H1 (cell line): ENCODE data around the gene MBTPS1. TPM values are rescaled to one million over a fixed set of nuclear protein-coding genes. Genes with fewer than 3 reads are reported as not detected.

Experiments used
- CTCF ChIA-PET: fragments of 300-600 bp; sonication (Branson Sonifier 250); formaldehyde crosslinking; loops from one replicate; lab custom pipeline; 2021; ENCODE audit not compliant: partially characterized antibody; lab: Charles Lee
- POLR2A ChIA-PET: fragments of 300-600 bp; sonication (Branson Sonifier 250); formaldehyde crosslinking; loops from one replicate; lab custom pipeline; 2021; ENCODE audit warnings: inconsistent platforms; ENCODE audit not compliant: partially characterized antibody; lab: Charles Lee
- DNase-seq, 2 experiments: peaks; one replicate each; pipeline versions ENCODE4 v3.0.0 to v3.0.0-alpha.2; 2010 to 2022; ENCODE audit warnings: low spot score in 2 of 2, low read depth in 1 of 2, mixed read lengths in 1 of 2
- FAIRE-seq: peaks from 2 replicates; lab custom pipeline; 2011; peaks lifted over from hg19 to GRCh38; lab: Jason Lieb, UNC
- H2AFZ ChIP-seq: 2 replicates; pipeline ENCODE4 v1.8.1; 2012; ENCODE audit warnings: low read length, inconsistent platforms
- H2AK5ac ChIP-seq: 2 replicates; pipeline ENCODE4 v1.6.1; 2013; ENCODE audit warnings: low read depth, low read length
- H2BK120ac ChIP-seq: replicated peaks from 2 replicates; pipeline ENCODE3; 2013; ENCODE audit warnings: low read depth, low read length, inconsistent platforms
- H2BK12ac ChIP-seq: 2 replicates; pipeline ENCODE4 v1.6.1; 2013; ENCODE audit warnings: low read depth, low read length
- H2BK15ac ChIP-seq: 2 replicates; pipeline ENCODE4 v1.6.1; 2013; ENCODE audit warnings: low read length
- H2BK20ac ChIP-seq: 2 replicates; pipeline ENCODE4 v1.6.1; 2013; ENCODE audit warnings: low read length
- H2BK5ac ChIP-seq: 2 replicates; pipeline ENCODE4 v1.6.1; 2013; ENCODE audit warnings: low read depth, low read length
- H3K14ac ChIP-seq: 2 replicates; pipeline ENCODE4 v1.6.1; 2013; ENCODE audit warnings: inconsistent platforms; ENCODE audit not compliant: insufficient read length
- H3K18ac ChIP-seq: 2 replicates; pipeline ENCODE4 v1.6.1; 2013; ENCODE audit warnings: low read length; ENCODE audit errors: extremely low read depth
- H3K23ac ChIP-seq: 2 replicates; pipeline ENCODE4 v1.6.1; 2013; ENCODE audit warnings: inconsistent platforms; ENCODE audit not compliant: insufficient read length
- H3K23me2 ChIP-seq: 2 replicates; pipeline ENCODE4 v1.6.1; 2013; ENCODE audit warnings: low read depth, low read length
- H3K27ac ChIP-seq: 2 replicates; pipeline ENCODE4 v1.6.1; 2011; ENCODE audit warnings: low read depth, low read length, inconsistent platforms
- H3K27me3 ChIP-seq, 4 experiments: replicated peaks in 1 of 4; 1 replicate in 1 of 4; 2 replicates in 3 of 4; pipeline versions ENCODE4 v1.6.1 to v1.8.1; 2011 to 2013; ENCODE audit warnings: low read length in 3 of 4, mild to moderate bottlenecking in 3 of 4, inconsistent platforms in 2 of 4, mixed read lengths in 2 of 4, moderate library complexity in 1 of 4; ENCODE audit not compliant: control insufficient read depth in 3 of 4, insufficient read depth in 3 of 4; ENCODE audit errors: extremely low read depth in 1 of 4
- H3K36me3 ChIP-seq, 4 experiments: 2 replicates each; pipeline versions ENCODE4 v1.6.1 to v1.8.1; 2011 to 2013; ENCODE audit warnings: mild to moderate bottlenecking in 4 of 4, low read length in 3 of 4, moderate library complexity in 2 of 4, control low read depth in 1 of 4, inconsistent platforms in 1 of 4; ENCODE audit not compliant: insufficient read depth in 4 of 4, control insufficient read depth in 2 of 4
- H3K4ac ChIP-seq: replicated peaks from 2 replicates; pipeline ENCODE3; 2013; ENCODE audit warnings: low read length, low read depth, mixed read lengths, inconsistent platforms; ENCODE audit not compliant: insufficient read length
- H3K4me1 ChIP-seq, 4 experiments: replicated peaks in 1 of 4; 1 replicate in 1 of 4; 2 replicates in 3 of 4; pipeline versions ENCODE4 v1.6.1 to v1.8.1; 2011 to 2013; ENCODE audit warnings: low read length in 3 of 4, inconsistent platforms in 2 of 4, mixed read lengths in 1 of 4; ENCODE audit not compliant: insufficient read depth in 4 of 4, control insufficient read depth in 3 of 4
- H3K4me2 ChIP-seq, 2 experiments: 2 replicates each; pipeline versions ENCODE4 v1.6.1 to v1.8.1; 2011 to 2013; ENCODE audit warnings: low read depth in 2 of 2, low read length in 2 of 2, control low read depth in 1 of 2, inconsistent platforms in 1 of 2, mild to moderate bottlenecking in 1 of 2; ENCODE audit not compliant: insufficient read depth in 1 of 2
- H3K4me3 ChIP-seq, 4 experiments: fragments of 200-600, 300-600 bp in 1 of 4; sonication (generic), shearing (Covaris generic), sonication (Bioruptor Twin) in 1 of 4; 2 replicates each; pipeline versions ENCODE4 v1.5.1 to v1.8.1; 2011 to 2016; ENCODE audit warnings: low read length in 4 of 4, low read depth in 3 of 4, control low read depth in 2 of 4, inconsistent platforms in 2 of 4, mild to moderate bottlenecking in 2 of 4, mixed read lengths in 1 of 4, moderate library complexity in 1 of 4; ENCODE audit not compliant: insufficient read depth in 2 of 4; ENCODE audit errors: extremely low read depth in 1 of 4
- H3K56ac ChIP-seq: replicated peaks from 2 replicates; pipeline ENCODE3; 2013; ENCODE audit warnings: low read depth, mild to moderate bottlenecking, mixed read lengths, low read length, inconsistent platforms; ENCODE audit not compliant: insufficient read length
- H3K79me1 ChIP-seq: 2 replicates; pipeline ENCODE4 v1.6.1; 2013; ENCODE audit warnings: low read depth, low read length, control low read depth
- H3K79me2 ChIP-seq, 2 experiments: 2 replicates each; pipeline versions ENCODE4 v1.6.1 to v1.8.1; 2012 to 2013; ENCODE audit warnings: low read length in 2 of 2, mild to moderate bottlenecking in 2 of 2, inconsistent platforms in 1 of 2; ENCODE audit not compliant: insufficient read depth in 2 of 2, control insufficient read depth in 1 of 2
- H3K9ac ChIP-seq, 4 experiments: replicated peaks in 1 of 4; 1 replicate in 1 of 4; 2 replicates in 3 of 4; pipeline versions ENCODE4 v1.6.1 to v1.8.1; 2011 to 2013; ENCODE audit warnings: low read depth in 3 of 4, low read length in 3 of 4, control low read depth in 2 of 4, mild to moderate bottlenecking in 2 of 4, moderate library complexity in 2 of 4, inconsistent platforms in 1 of 4; ENCODE audit errors: extremely low read depth in 1 of 4
- H3K9me3 ChIP-seq, 2 experiments: 2 replicates each; pipeline versions ENCODE4 v1.6.1 to v1.8.1; 2012 to 2013; ENCODE audit warnings: mild to moderate bottlenecking in 2 of 2, moderate library complexity in 2 of 2, control low read depth in 1 of 2, inconsistent platforms in 1 of 2, low read depth in 1 of 2, low read length in 1 of 2, mixed read lengths in 1 of 2; ENCODE audit not compliant: insufficient read depth in 2 of 2
- H4K20me1 ChIP-seq, 2 experiments: replicated peaks in 1 of 2; 2 replicates each; pipeline versions ENCODE3 to v1.8.1; 2011 to 2013; ENCODE audit warnings: inconsistent platforms in 2 of 2, low read length in 2 of 2, mild to moderate bottlenecking in 1 of 2; ENCODE audit not compliant: insufficient read depth in 2 of 2, control insufficient read depth in 1 of 2
- H4K5ac ChIP-seq: 2 replicates; pipeline ENCODE4 v1.6.1; 2013; ENCODE audit warnings: low read length, low read depth, mixed read lengths, inconsistent platforms; ENCODE audit not compliant: insufficient read length
- H4K8ac ChIP-seq: 2 replicates; pipeline ENCODE4 v1.8.0; 2013; ENCODE audit warnings: mild to moderate bottlenecking, moderate library complexity, low read length, inconsistent platforms; ENCODE audit not compliant: insufficient read depth; ENCODE audit errors: extremely low read depth
- H4K91ac ChIP-seq: replicated peaks from 2 replicates; pipeline ENCODE3; 2013; ENCODE audit warnings: low read length, mixed read lengths, inconsistent platforms; ENCODE audit not compliant: insufficient read length
- WGBS, 2 experiments: shearing (Covaris generic) in 1 of 2; methylation state at CpG; one replicate each; pipeline versions ENCODE4 v1.1.6 to v1.1.7; 2013 to 2015; ENCODE audit warnings: low lambda C conversion rate in 2 of 2, mixed read lengths in 2 of 2, inconsistent platforms in 1 of 2, low coverage in 1 of 2, missing lambda C conversion rate in 1 of 2; ENCODE audit not compliant: insufficient replicate concordance in 2 of 2, insufficient coverage in 1 of 2, insufficient read length in 1 of 2; ENCODE audit errors: extremely low coverage in 1 of 2, missing lambda C conversion rate in 1 of 2; 5-methylcytosine and 5-hydroxymethylcytosine counted together
- polyA plus RNA-seq, 7 experiments: library from polyadenylated mRNA; depleted of rRNA in 3 of 7; stranded (reverse) in 5 of 7; unstranded in 2 of 7; fragments of >200 nt in 5 of 7; fragments of 200-250 nt in 2 of 7; gene quantifications; 1 replicate in 5 of 7; 2 replicates in 1 of 7; 4 replicates in 1 of 7; pipeline versions ENCODE4 v1.2.1 to v1.2.3, GENCODE V29; 2011 to 2013; ENCODE audit warnings: missing spikeins in 2 of 7, mixed read lengths in 2 of 7
- total RNA-seq: library from RNA; stranded (reverse); fragmentation: NEBNext Ultra II Directional; extraction: Animal tissue kit (Norgen Biotek cat#: 25700); gene quantifications from 2 replicates; pipeline ENCODE4 v1.2.1, GENCODE V29; 2021
- TF ChIP-seq, protein P1 (sequence below): IDR thresholded peaks from 2 replicates; pipeline ENCODE4 v1.6.1; 2012; ENCODE audit warnings: low read length, inconsistent platforms
- TF ChIP-seq, protein P2 (sequence below): IDR thresholded peaks from 2 replicates; pipeline ENCODE4 v1.6.1; 2012; ENCODE audit warnings: inconsistent platforms

MBTPS1 gene
- total and polyA plus RNA-seq, 2 of the 8 experiments (the other 6 are each of a cell fraction or from before 2014, with no cell fraction given) = 30.6 to 53.3 TPM

DNA sequence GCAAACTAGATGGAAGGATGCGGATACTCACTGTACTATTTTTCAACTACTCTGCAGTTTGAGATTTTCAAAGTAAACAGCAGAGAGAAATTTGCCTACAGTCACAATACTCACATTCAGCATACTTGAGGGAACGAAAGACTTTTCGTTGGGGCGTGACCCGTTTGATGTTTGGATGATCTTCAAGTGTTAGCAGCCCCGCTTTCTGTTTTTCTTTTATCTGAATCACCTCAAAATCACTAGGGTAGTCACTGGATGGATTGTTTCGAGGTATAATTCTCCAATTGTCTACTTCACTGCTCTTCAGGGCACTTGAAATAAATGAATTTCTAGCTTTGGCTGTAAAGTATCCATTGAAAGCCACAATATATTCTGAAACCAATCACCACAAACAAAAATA, 17.8 kb downstream of the MBTPS1 start:
- FAIRE-seq = no peak

More for the DNA sequence above, 17.8 kb downstream of the MBTPS1 start:
- H3K4ac ChIP-seq = no peak overlapping the region
- no peak overlapping the region for H2BK120ac ChIP-seq
- H4K5ac ChIP-seq = no peak overlapping the region
- H3K4me3 ChIP-seq = no peak overlapping the region
- H3K4me2 ChIP-seq = no peak overlapping the region
- no peak overlapping the region for H3K14ac ChIP-seq
- no peak overlapping the region for H3K9ac ChIP-seq
- H3K36me3 ChIP-seq = peaks cover 6 to 35% (median 17%) of the 10 kb centered on the region in 4 experiments; a peak in 7 of 8 replicates
- no peak overlapping the region for H4K91ac ChIP-seq
- no peak overlapping the region for H2BK12ac ChIP-seq
- H3K79me1 ChIP-seq = no peaks in the 10 kb centered on the region; the same call in 1 of the 2 replicates
- H3K18ac ChIP-seq = no peak overlapping the region
- H3K56ac ChIP-seq = no peak overlapping the region
- no peaks in the 10 kb centered on the region for H3K9me3 ChIP-seq
- no peaks in the 10 kb centered on the region; the same call in 1 of the 2 replicates for H3K23me2 ChIP-seq
- no peak overlapping the region for H2AFZ ChIP-seq
- no peak overlapping the region for H4K8ac ChIP-seq
- no peak overlapping the region for H2BK5ac ChIP-seq
- H3K23ac ChIP-seq = no peak overlapping the region
- DNase-seq = no peak
- TF ChIP-seq, protein P1, sequence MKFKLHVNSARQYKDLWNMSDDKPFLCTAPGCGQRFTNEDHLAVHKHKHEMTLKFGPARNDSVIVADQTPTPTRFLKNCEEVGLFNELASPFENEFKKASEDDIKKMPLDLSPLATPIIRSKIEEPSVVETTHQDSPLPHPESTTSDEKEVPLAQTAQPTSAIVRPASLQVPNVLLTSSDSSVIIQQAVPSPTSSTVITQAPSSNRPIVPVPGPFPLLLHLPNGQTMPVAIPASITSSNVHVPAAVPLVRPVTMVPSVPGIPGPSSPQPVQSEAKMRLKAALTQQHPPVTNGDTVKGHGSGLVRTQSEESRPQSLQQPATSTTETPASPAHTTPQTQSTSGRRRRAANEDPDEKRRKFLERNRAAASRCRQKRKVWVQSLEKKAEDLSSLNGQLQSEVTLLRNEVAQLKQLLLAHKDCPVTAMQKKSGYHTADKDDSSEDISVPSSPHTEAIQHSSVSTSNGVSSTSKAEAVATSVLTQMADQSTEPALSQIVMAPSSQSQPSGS = no peak
- TF ChIP-seq, protein P2, sequence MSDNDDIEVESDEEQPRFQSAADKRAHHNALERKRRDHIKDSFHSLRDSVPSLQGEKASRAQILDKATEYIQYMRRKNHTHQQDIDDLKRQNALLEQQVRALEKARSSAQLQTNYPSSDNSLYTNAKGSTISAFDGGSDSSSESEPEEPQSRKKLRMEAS = no peak
- H3K4me1 ChIP-seq = no peaks in the 10 kb centered on the region
- WGBS, 2 experiments = 96% methylated on average over 7 of the region's 7 CpGs; no CpG with 5 or more reads in 1 of the 2 experiments
- ChIA-PET CTCF (interaction anchor here (2.4 to 2.8 kb wide), 2 partner anchors 15 to 44 kb away, joined by 4 to 15 read pairs; no protein-coding TSS in a partner anchor), POLR2A (interaction anchor here (0.7 kb wide), 1 partner anchor 609 kb away, joined by 3 read pairs; no protein-coding TSS in a partner anchor)
- peaks cover 2% of the 10 kb centered on the region in 2 experiments for H4K20me1 ChIP-seq
- H2AK5ac ChIP-seq = no peak overlapping the region
- no peak overlapping the region for H2BK15ac ChIP-seq
- no peak overlapping the region for H3K27ac ChIP-seq
- peaks cover 0 to 25% of the 10 kb centered on the region in 2 experiments; a peak in 2 of 4 replicates for H3K79me2 ChIP-seq
- H2BK20ac ChIP-seq = no peak overlapping the region
- H3K27me3 ChIP-seq = no peaks in the 10 kb centered on the region
